H54 (cell line): ENCODE data around the gene ACOT4.

Experiments used
- DNase-seq: peaks from one replicate; pipeline ENCODE4 v3.0.0; 2011; ENCODE audit warnings: low spot score, mixed read lengths; ENCODE audit not compliant: insufficient read length
- FAIRE-seq: peaks from 3 replicates; lab custom pipeline; 2011; peaks lifted over from hg19 to GRCh38; lab: Jason Lieb, UNC
- POLR2A ChIP-seq: IDR thresholded peaks from 2 replicates; pipeline ENCODE4 v1.6.1; 2011; ENCODE audit warnings: low read depth, mild to moderate bottlenecking, low read length

The ACOT4 gene

DNA sequence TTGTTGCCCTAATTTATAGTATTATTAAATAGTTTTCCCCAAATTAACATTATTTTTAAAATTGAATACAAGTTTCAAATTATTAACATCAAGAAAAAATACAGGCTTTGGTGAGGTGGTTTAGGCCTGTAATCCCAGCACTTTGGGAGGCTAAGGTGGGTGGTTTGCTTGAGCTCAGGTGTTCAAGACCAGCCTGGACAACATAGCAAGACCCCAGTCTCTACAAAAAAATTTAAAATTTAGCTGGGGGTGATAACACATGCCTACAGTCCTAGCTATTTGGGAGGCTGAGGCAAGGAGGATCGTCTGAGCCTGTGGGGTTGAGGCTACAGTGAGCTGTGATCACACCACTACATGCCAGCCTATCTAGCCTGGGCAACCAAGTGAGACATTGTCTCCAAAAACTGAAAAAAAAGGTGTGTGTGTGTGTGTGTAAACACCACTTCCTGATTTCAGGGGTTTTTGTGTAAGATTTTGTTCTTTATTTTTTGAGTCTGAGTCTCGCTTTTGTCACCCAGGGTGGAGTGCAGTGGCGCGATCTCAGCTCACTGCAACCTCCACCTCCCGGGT, 49.2 kb downstream of the ACOT4 start:
- FAIRE-seq (no peak), DNase-seq (no peak)
- no peak for TF ChIP-seq POLR2A

GRCh38 chr14:73644531-73645247, 53.0 kb downstream of the ACOT4 start, which contains the start of gene DNAL1:
Gene DNAL1 (plus strand): TSS chr14:73644986. CDS start chr14:73645040, 54 bp downstream.
- peak; percentile 98 for DNase-seq
- FAIRE-seq: peak; percentile 90
- TF ChIP-seq POLR2A: peak; percentile 78; the same call in 1 of the 2 replicates

DNA sequence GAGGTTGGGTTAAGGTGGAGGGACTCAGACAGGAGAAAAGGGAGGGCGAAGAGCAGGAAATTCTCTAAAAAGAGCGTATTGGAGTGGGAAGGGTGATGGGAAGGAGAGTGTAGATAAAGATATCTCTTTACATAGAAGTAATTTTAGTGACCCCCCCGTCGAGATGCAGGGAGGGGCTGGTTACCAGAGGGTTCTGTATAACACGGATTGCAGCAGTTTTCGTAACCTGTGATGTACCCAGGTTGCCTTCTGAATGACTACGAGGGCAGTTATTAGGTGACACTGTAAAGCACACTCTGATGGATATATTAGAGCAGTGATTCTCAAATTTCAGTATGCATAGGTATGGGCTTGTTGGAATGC, 53.6 kb downstream of the ACOT4 start:
- TF ChIP-seq POLR2A: no peak
- DNase-seq (no peak), FAIRE-seq (no peak)
